RKO (cell line): ENCODE data around the gene ETF1.
"Not testable (repeated sequence)": the region's sequence is repeated elsewhere in the genome, so short reads cannot be mapped to it uniquely, and the experiment has no call there.

Experiments used
- DNase-seq: peaks from one replicate; pipeline ENCODE4 v3.0.0-alpha.2; 2016; ENCODE audit warnings: low spot score

ETF1 gene

DNA sequence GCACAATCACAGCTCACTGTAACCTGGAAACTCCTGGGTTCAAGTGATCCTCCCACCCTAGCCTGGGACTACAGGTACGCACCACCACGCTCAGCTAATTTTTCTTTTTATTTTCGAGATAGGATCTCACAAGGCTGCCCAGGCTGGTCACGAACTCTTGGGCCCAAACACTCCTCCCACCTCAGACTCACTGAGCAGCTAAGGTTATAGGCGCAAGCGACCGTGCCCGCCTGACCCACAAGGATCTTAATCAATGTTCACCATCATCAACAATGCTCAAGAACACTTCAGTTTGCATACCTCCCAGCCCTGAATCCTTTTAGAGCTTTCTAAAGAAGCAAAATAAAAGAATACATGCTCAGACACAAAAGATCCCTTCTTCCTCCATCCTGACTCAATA lies 13.2 kb downstream of the ETF1 start:
- DNase-seq, result no peak

DNA sequence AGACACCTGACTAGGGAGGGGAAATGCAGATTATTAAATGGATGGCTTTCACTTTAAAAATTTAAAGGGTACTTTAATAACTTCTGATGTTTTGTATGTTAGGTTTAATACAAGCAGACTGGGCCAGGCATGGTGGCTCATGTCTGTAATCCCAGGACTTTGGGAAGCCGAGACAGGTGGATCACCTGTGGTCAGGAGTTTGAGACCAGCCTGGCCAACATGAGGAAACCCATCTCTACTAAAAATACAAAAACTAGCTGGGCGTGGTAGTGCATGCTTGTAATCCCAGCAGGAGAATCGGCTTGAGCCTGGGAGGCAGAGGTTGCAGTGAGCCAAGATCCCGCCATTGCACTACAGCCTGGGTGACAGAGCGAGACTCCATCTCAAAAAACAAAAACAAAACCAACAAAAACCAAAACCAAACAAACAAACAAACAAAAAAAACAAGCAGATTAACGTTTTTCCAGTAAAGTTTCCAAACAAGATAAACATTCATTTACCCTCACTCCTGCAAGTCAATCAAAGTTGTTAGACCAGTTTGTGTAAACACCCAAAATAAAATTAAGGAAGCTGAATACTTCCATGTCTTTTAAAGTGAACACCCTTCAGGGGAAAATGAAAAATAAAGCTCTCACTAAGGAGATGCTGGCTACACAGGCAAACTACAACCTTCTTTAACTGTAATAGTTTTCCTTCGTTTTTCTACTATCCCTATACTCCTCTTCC lies 14.1 kb downstream of the ETF1 start:
- DNase-seq, result no peak

DNA sequence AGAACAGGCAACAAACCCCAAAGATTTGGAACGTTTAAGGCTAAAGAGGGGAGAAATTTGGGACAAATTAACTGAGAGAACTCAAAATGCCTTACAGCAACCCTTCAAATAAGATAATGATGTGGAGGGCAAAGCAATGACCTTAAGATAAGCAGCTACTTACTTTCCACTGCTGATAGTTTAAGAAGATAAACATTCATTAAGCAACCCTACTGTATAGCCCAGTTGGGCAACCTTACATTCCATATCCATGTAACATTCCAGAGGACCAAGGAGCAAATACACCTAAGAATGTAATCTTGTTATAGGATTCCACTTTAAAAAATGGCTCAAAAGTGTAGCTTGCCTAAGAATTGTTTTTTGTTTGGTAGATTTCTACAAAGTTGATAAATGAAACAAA lies 14.8 kb downstream of the ETF1 start:
- DNase-seq, result no peak

DNA sequence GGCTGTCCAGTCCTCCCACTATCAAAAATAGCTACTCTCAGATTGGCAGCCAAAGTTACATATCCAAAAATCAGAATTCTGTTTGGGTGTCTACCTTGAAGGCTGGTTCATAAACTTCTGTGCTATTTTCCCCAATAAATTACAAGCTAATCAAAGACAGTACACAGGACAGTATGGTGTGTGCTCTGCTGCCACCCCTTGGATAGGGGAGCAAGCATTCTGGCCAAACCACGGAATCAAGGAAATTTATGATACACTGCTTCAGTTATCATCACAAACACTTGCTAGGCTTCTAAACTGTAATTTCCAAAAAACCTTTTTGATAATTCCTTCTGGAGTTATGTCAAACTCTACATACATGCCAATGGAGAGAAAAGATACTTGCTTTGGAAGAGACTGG lies 15.9 kb downstream of the ETF1 start:
- no peak for DNase-seq

DNA sequence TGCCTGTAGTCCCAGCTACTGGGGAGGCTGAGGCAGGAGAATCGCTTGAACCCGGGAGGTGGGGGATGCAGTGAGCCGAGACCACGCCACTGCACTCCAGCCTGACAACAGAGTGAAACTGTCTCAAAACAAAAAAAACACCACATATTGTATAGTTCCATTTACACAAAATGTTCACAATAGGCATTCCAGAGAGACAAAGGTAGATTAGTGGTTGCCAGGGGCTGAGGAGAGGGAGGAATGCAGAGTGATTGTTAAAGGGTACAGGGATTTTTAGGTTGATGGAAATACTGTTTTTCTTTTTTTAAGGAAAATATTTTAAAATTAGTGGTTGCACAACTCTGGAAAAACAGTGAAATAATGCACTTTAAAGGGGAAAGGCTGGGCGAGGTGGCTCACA lies 19.6 kb downstream of the ETF1 start:
- no peak for DNase-seq

DNA sequence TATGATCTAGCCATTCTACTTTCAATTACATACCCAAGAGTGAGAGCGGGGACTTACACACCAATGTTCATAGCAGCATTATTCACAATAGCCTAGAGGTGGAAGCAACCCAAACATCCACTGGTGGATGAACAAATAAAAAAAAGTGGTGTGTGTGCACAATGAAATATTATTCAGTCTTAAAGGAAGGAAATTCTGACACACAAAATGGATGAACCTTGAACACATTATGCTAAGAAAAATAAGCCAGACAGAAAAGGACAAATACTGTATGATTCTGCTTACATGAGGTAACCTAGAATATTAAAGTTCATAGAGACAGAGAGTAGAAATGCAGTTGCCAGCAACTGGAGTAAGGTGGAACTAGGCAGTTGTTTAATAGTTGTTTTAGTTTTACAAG lies 22.1 kb downstream of the ETF1 start:
- DNase-seq, result no peak

DNA sequence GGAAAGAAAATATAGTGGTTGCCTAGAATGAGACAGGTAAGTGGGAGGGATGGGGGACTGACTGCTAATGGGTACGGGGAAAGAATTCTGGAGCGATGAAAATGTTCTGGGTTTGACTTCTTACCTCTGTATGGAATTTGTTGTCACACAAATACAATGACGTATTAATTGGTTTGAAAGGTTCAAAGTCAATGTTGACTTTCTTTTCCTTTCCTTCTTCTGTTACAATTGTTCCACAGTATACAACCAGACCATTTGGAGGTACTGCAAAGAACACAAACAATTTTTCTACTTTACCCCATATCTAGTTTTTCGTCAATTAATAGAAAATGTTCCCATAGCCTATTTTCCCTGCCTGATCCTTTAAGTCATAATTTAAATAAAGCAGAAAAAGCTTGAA lies 25.6 kb downstream of the ETF1 start:
- DNase-seq, result no peak

DNA sequence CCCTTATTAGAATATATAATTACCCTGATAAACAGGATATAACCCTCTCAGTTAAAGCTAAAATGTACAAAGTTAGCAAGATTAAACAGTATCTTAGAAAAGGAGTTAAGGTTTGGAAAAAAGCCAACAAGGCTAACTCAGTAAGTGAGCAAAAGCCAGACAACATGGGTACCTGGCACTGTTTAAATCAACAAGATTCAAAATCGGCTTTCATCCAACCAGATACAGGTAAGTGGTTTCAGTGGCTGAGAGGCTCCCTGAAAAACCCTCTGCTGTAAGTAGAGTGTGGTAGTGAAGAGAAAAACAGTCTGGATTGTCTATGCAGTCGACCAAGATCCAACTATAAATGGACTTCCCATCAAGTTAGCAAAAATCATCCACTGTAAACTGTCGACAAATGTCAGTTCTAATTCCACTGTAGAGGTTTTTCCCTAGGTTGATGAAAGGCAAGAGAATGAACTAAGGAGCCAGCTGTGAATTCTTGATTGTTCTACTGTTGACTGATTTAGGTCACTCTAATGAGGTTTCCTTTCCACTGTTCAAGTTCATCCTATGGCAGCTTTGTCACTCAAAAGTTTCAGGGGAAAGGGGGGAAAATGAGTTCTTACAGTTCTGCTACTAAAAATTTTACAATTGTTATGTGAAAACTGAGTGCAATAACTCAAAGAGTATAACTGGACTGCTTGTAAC lies 27.3 kb downstream of the ETF1 start:
- no peak for DNase-seq

DNA sequence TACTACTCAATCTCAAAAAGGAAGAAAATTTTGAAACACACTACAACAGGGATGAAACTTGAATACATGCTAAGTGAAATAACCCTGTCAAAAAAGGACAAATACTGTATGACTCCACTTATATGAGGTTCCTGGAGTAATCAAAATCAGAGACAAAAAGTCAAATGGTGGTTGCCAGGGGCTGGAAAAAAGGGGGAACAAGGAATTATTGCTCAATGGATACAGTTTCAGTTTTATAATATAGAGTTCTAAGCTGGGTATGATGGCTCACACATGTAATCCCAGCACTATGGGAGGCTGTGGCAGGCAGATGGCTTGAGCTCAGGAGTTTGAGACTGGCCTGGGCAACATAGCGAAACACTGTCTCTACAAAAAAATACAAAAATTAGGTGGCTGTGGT lies 29.0 kb downstream of the ETF1 start:
- no peak for DNase-seq

DNA sequence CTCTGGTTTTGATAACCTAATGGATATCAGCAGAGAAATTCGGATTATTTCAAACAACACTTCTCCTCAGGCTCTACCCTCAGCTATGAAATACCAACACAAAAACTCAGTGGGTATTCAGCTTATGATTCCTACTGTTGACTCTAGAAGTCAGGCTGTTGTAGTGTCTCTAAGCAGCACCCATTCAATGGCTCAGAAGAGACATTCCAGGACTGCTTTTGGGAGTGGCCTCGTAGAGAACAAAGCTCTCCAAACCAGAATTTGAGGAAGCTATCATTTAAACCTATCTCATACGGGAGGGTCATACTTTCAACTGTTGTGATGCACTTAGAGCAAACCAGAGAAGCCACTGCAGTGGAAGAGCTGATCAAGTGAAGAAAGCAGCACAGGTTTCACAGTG lies 34.1 kb downstream of the ETF1 start:
- DNase-seq, result no peak

DNA sequence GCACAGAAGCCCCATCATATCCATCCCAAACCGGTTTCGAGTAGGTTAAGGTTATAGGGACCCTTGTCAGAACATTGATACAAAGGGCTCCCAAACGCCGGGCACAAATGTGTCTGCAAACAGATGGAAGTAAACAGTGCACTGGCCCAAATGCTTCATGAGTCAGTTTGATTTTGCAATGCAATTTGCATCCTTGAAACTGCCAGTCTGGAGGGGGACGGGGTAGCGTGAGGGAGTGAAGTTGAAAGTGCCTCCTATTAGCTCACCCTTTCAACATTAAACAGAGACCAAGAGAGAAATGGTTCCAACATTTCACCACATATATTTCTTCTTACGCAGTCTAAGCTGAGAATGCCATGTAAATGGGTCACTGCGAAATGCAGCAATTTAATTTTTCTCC lies 35.6 kb downstream of the ETF1 start:
- DNase-seq, result not testable (repeated sequence)

DNA sequence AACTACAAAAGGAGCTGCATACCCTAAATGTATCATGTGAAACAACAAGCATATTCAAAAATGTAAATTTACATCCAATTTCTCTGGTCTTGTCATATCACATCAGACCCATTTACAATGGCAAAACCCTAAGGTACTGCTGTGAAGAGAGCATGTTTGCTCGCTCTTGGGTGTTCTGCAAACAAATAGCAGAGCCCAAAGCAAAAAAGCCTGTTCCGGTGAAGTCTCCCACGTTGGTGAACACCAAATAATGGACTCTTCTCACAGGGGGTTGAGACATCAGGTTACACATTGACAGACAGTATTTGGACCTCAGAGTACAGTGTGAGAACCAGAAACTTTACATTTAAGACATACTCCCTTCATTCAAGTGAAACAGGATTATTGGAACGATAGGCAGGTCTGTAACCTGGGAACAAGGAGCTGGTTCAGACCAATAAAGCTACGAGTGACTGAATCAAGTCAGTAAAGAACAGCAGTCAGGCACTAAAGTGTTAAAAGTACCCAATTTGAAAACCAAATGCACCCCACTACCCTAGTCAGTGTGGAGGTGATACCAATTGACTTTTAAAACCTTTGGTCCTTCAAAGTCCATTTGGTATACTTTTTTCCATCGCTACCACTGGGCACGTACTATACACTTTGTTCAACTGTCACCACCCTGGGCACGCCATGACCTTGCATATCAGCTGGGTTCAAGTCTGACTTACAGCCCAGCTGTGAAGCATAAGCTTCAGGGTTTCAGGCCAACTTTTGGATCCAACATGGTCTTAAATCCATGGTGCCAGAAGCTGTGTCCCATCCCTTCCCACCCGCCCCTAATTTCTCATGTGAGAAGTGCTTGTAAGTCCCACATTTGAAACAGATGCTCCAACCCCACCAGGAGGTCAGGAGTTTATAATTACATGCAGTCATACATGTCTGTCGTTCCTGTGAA lies 36.4 kb downstream of the ETF1 start:
- no peak for DNase-seq

DNA sequence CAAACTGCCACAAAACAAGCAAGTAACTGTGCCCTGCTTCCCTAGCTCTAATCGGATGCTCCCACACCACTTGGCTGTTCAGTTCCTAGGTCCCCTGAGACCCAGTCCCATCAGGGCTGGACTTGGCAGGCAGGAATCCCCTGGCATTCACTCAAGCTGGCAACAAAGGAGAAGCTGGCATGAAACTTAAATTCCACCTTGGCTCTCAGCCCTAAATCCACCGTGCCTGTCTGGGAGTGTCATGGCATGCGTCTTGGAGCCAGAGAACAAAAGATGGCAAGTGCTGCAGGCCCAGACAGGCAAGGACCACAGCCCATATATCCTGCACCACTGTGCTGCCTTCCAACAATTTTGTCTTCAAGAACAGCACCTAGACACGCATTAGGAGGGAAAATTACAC lies 38.2 kb downstream of the ETF1 start:
- DNase-seq, result no peak

DNA sequence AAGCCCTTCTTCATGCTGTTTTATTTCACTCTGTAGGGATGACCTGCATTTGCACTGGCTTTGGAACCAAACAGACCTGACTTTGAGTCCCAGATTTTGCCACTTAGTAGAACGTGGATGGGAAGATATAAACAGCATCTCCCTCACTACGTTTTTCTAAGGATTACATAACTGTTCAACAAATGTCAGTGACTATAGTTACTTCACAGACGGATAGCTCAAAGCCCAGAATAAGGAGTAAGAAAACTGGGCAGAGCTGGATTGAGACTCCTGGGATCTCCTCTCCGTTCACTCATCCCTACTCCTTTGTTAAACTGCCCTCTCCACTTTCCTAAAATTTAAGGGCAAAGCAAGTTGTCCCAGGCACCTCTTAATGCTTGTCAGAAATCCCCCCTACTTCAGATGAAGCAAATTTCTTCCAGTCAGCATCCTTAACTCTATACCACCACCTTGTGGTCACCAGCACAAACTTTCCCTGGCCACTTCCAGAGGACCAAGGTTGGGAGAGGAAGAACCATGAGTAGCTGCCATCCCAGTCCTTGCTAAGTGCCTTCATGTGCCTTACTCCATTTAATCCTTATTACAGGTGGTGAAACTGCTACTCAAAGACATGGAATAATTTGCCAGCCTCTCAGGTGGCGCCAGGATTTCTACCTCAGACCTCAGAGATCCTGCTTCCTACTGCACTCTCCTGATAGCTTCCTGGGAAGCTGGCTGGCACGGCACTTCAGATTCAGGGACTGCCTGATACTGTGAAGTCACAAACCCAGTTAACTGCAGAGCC lies 39.4 kb downstream of the ETF1 start:
- DNase-seq, result peak; percentile 81

DNA sequence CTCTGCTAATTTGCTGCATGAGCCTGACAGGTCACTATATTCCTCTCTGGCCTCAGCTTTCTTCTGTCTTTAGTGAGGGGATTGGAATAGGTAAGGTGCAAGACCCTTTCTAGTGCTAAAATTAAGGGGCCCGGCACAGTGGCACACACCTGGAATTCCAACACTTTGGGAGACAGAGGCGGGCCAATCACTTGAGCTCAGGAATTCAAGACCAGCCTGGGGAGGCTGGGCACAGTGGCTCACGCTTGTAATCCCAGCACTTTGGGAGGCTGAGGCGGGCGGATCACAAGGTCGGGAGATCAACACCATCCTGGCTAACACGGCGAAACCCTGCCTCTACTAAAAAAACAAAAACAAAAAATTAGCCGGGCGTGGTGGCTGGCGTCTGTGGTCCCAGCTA lies 40.5 kb downstream of the ETF1 start:
- no peak for DNase-seq

DNA sequence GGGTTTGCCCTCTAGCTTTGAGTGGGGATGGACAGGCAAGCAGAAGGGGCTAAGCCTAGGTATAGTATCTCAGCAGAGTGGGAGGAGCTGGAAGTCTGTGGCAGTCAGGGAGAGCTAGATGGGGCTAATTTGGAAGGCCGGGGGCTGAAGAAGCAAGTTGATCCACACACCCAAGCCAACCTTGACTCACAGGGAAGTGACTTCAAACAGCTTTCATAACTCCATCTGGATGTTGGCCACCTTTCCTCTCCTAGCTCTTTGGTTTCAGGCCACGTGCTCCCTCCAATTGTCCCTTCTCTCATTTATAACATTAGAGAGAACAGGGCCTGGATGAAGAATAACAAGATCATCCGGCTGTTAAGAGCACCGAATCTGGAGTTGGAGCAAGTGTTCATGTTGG lies 40.9 kb downstream of the ETF1 start:
- DNase-seq, result no peak

DNA sequence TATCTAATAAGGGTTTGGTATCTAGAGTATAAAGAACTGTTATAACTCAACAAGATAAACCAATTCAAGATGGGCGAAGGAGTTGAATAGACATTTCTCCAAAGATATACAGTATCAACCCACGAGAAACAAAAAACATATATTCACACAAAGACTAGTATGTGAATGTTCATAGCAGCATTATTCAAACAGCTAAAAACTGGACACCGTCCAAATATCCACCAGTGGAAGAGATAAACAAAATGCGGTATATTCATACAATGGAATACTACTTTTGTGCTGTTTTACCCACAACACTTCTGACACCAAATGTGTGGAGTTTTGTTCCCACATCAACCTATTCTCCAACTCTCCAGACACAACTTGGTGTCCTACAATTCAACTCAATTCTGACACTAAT lies 44.7 kb downstream of the ETF1 start:
- no peak for DNase-seq

DNA sequence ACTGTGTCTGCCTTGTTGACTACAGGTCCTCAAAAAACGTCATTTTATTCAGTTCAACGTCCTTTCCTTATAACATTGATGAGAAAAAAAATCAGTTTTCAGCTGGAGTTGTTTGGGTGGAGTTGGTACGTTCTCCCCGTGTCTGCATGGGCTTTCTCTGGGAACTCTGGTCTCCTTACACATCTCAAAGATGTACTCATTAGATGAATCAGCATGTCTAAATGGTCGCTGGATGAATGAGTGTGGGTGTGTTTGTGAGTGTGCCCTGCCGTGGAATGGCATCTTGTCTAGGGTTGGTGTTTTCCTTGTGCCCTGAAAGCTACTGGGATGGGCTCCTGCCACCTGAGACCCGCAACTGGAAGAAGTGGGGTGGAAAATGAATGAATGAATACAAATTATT lies 47.7 kb downstream of the ETF1 start:
- DNase-seq, result peak; percentile 61

DNA sequence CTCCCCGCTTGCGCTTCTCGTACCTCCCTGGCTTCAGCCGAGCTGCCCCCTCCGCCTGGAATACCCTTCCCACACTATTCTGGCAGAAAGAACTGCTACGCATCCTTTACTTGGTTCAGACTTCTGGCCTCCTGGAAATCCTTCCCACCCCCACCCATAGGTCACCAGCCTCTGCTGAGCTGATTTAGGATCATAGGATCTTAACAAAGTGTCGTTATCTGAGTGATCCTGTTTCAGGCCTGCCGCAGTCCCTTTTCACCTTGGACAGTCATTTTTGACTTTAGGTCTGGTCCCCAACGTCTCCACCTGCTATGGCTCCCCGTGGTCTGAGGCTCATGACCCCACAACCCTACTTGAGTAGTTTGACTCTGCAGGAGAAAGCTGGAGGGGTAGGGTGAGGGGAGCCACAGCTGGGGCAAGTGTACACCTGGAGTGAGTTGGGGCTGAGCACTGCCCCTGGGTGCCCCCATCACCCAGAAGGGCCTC lies 50.4 kb downstream of the ETF1 start:
- peak; percentile 43 for DNase-seq

DNA sequence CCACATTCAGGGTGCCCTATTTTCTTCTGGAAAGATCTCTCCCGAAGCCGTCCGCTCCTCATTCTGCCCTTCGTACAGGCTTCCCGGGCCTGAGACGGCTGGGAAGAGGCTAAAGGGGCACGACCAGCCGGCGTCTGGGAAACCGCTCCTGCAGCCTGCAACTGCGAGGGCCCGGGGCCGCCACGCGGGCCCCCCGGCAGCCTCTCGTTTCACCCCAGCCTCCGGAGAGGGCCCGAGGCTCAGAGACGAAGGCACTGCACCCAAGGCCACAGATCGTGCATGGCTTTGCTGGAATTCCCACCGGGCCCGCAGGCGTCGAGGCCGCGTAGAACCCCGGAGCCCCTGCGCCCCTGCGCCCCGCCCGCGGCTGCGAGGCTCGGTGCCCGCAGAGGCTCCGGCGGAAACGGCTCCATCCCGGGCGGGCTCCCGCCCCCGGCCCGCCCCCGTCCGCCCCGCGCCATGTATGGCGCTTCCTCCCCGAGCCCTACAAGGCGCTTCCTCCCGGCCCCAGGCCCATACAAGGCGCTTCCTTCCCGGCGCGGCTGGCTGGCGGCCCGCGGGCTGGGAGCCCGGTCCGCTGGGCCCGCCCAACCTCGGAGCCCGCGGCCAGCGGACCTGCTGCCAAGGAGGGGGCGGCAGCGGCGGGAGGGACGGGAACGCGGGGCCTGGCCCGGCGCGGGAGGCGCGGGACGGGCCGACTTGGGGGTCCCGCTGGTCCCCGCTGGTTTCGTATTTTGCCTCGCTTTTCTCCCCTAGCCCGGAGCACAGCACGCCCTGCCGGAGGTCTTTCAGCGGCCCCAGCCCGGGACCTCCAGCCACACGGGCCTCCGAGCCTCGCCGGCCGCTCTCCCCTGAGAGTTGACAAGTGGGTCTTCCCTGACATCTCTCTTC lies 51.1 kb downstream of the ETF1 start:
- peak; percentile 92 for DNase-seq

DNA sequence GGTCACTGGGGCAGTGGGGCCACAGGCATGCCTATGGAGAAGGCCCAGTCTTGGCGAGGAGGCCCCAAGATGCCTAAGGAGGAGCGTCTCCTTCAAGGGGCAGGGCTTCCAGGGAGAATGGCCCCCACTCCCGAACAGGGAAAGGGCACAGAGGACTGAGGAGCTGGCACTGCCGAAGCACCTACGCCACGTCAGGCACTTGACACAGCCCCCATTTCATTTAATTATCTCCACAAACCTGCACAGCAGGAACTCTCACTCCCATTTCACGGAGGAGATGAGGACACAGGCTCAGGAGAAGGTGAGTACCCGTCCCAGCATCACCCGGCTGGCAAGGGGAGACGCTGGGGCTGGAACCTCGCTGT lies 51.8 kb downstream of the ETF1 start:
- DNase-seq, result peak; percentile 37
